Esophagus (tissue), 2 donors: ENCODE results near the gene WBP1L. TPM values are rescaled to one million over a fixed set of nuclear protein-coding genes. Genes with fewer than 3 reads are reported as not detected.
"Not testable (repeated sequence)": the region's sequence is repeated elsewhere in the genome, so short reads cannot be mapped to it uniquely, and the experiment has no call there.

ENCODE experiments used
- H3K27ac ChIP-seq, 2 donors: one replicate each; pipeline ENCODE4 v1.5.1; 2013; ENCODE audit warnings: low read depth in 2 of 2, mild to moderate bottlenecking in 2 of 2, inconsistent platforms in 1 of 2, low read length in 1 of 2, moderate library complexity in 1 of 2
- H3K27me3 ChIP-seq, 2 donors: one replicate each; pipeline ENCODE4 v1.6.1; 2013; ENCODE audit warnings: low read length in 2 of 2, control low read depth in 1 of 2, mild to moderate bottlenecking in 1 of 2; ENCODE audit not compliant: insufficient read depth in 2 of 2, control insufficient read depth in 1 of 2
- H3K36me3 ChIP-seq, 2 donors: one replicate each; pipeline ENCODE4 v1.6.1; 2013; ENCODE audit warnings: low read length in 1 of 2; ENCODE audit not compliant: control insufficient read depth in 2 of 2, insufficient read depth in 2 of 2
- H3K4me1 ChIP-seq, 2 donors: one replicate each; pipeline ENCODE4 v1.6.1; 2013; ENCODE audit warnings: low read length in 1 of 2; ENCODE audit not compliant: control insufficient read depth in 2 of 2, insufficient read depth in 2 of 2
- H3K4me3 ChIP-seq, 2 donors: one replicate each; pipeline ENCODE4 v1.5.1; 2013; ENCODE audit warnings: low read length in 2 of 2, mild to moderate bottlenecking in 2 of 2, low read depth in 1 of 2, moderate library complexity in 1 of 2
- H3K9me3 ChIP-seq, 2 donors: one replicate each; pipeline ENCODE4 v1.6.1; 2013; ENCODE audit warnings: mild to moderate bottlenecking in 2 of 2, low read depth in 1 of 2, low read length in 1 of 2, moderate library complexity in 1 of 2; ENCODE audit not compliant: control insufficient read depth in 2 of 2, insufficient read depth in 1 of 2
- WGBS, 2 donors: extraction: QIAGEN DNeasy Blood & Tissue Kit; methylation state at CpG; one replicate each; pipeline ENCODE4 v1.1.7; 2013; 5-methylcytosine and 5-hydroxymethylcytosine counted together
- polyA plus RNA-seq, 2 donors: library from polyadenylated mRNA; stranded (reverse); fragments of 200-250 nt; gene quantifications; one replicate each; pipeline ENCODE4 v1.2.3, GENCODE V29; 2013
- donor health status: healthy with polysubstance abuse.
- donor health status: Bipolar disorder and iron deficiency.

Gene WBP1L
- polyA plus RNA-seq, 2 donors = 13.4 to 17.1 TPM

DNA sequence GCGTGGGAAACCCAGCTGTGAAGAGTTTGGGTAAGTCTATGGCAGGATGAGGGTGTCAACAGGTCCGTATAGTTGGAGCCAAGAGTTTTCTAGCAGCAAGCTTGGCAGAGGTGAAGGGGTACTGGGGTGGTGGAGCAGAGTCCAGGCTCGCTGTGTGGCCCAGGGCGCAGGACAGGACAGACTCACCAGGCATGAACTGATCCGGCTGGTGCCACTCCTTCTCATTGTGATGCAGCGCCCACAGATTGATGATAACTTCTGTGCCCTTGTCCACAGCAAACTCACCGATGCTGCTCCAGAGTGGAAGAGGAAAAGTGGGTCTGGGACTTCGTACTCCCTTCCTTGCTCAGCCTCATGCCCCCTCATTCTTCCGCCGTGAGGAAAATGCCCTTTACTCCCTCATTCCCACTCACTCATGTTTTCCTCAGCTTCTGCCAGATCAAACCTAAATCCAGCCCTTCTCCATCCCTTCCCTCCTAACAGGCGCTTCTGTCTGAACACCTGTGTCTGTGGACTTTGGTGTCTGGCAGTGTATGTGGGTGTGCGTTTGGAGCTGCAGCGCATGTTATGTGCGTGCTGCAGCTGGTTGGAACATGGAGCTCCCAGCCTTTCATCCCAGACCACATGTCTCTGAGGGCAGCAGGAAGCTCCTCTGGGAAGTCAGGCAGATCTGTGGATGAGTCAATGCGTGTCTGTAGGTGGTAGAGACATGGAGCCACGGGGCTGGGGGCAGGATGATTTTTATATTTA is 87.7 kb downstream of the WBP1L start:
- H3K9me3 ChIP-seq = no peaks in the 10 kb centered on the region
- H3K27ac ChIP-seq = no peak overlapping the region
- 61 to 67% methylated on average over 16 of the region's 16 CpGs for WGBS, 2 donors

DNA sequence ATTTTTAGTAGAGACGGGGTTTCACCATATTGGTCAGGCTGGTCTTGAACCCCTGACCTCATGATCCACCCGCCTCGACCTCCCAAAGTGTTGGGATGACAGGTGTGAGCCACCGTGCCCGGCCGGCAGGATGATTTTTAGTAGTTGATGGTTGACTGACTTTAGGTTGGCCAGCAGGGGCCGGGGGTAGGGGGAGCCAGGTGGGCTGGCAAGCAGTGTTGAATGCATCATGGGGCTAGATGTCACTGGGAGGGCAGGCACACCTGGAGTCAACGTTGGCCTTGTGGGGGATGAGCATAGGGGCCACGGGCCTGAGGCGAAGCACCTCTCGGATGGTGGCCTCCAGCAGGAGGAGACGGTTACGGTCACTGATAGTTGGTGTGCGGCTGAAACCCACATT is 88.5 kb downstream of the WBP1L start:
- 84 to 88% methylated on average over 14 of the region's 14 CpGs for WGBS, 2 donors
- peaks cover 2 to 4% of the 10 kb centered on the region in 2 donors for H3K4me1 ChIP-seq
- H3K9me3 ChIP-seq = no peaks in the 10 kb centered on the region
- H3K27me3 ChIP-seq = no peaks in the 10 kb centered on the region
- H3K4me3 ChIP-seq = no peak overlapping the region
- H3K27ac ChIP-seq = no peak overlapping the region
- H3K36me3 ChIP-seq = no peaks in the 10 kb centered on the region

More for the DNA sequence above, 87.7 kb downstream of the WBP1L start:
- peaks cover 2 to 4% of the 10 kb centered on the region in 2 donors for H3K4me1 ChIP-seq
- no peak overlapping the region for H3K4me3 ChIP-seq
- no peaks in the 10 kb centered on the region for H3K27me3 ChIP-seq
- no peaks in the 10 kb centered on the region for H3K36me3 ChIP-seq

DNA sequence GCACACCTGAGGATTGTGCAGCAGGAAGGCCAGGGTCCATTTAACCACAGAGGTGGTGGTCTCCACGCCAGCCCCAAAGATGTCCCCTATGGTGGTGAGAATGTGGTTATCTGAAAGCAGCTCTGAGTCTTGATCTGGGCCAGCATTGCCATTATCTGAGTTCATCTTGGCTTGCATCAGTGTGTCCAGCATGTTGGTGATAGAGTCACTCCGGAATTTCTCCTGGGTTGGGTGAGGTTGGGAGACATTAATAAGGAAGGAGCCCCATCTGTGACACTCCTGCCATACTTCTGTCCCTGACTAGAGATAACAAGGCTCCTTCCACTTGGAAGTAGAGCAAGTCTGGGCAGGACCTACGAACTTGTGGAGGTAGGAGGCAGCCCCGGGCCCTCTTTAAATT is 89.2 kb downstream of the WBP1L start:
- no peaks in the 10 kb centered on the region for H3K9me3 ChIP-seq
- no peaks in the 10 kb centered on the region for H3K36me3 ChIP-seq
- no peaks in the 10 kb centered on the region for H3K27me3 ChIP-seq
- H3K27ac ChIP-seq = no peak overlapping the region
- peaks cover 2 to 4% of the 10 kb centered on the region in 2 donors for H3K4me1 ChIP-seq
- WGBS, 2 donors = 84 to 85% methylated on average over 4 of the region's 4 CpGs
- H3K4me3 ChIP-seq = no peak overlapping the region

DNA sequence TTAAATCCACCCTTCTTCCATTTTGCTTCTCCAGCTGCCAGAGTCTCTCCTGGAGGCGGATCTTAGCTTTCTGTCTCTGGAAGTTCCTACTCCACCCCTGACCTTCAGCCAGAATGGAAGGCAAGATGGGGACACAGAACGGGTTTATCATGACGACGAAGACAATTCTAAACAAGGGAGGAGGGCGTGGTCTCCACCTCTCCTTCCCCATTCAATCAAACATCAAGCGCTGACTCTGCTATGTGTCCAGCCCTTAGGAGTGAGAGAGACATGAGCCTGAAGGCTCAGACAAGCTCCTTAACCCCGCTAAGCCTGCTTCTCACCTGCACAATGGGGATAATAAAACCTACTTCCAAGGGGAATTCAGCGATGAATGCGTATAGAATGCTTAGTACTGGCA is 90.4 kb downstream of the WBP1L start:
- peaks cover 2 to 4% of the 10 kb centered on the region in 2 donors for H3K4me1 ChIP-seq
- no peaks in the 10 kb centered on the region for H3K27me3 ChIP-seq
- H3K27ac ChIP-seq = no peak overlapping the region
- WGBS, 2 donors = 45% methylated on average over 9 of the region's 9 CpGs
- H3K9me3 ChIP-seq = no peaks in the 10 kb centered on the region
- no peaks in the 10 kb centered on the region for H3K36me3 ChIP-seq
- H3K4me3 ChIP-seq = no peak overlapping the region

DNA sequence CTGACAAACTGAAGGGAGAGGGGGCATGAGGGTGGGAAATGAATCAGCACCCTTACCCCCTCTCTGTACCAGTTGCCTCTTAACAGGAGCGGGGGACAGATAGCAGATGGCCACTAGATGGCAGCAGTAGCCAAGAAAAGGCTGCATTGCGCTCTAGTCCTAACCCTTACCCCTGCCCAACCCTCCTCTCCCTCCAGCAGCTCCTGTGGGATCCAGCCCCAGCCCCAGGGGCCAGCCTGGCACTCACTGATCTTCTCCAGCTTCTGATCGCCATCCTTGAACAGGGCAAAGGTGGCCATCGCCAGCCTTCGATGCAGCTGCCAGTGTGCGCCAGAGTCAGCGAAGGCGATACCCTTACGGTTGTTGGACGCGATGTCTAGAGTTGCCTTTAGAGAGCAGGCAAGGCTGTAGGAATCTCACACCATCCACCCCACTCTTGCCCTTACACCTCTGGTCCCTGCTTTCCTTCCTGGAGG is 91.3 kb downstream of the WBP1L start:
- WGBS, 2 donors = 67 to 68% methylated on average over 11 of the region's 11 CpGs
- Histone ChIP-seq H3K27ac (no peak overlapping the region), H3K36me3 (no peaks in the 10 kb centered on the region), H3K9me3 (no peaks in the 10 kb centered on the region), H3K4me1 (peaks cover 2 to 4% of the 10 kb centered on the region in 2 donors), H3K27me3 (no peaks in the 10 kb centered on the region), H3K4me3 (no peak overlapping the region)

DNA sequence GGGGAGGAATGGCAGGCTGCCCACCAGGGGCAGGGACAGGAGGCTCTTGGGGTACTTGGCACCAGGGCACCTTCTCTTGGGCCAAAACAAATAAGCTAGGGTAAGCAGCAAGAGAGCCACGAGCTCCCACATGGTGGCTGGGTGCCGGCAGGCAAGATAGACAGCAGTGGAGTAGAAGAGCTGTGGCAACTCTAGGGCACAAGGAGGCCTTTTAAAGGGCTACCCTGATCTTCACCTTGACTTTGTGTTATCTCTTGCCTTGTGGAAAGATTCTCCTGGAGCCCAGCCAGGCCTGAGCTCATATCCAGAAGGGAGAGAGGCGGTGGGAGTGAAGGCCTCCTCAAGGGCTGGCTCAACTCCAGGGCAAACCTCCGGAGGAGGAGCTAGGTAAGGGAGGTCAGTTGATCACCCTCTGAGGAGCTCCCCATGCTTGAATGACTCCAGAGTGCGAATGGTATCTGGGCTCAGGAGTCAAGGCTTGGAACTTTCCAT is 93.5 kb downstream of the WBP1L start, which contains the start of gene CYP17A1:
Gene CYP17A1, minus strand, starts transcription at position 184 of the 492 bp plus-strand sequence. Its CDS starts 52 bp downstream, at position 132.
- Histone ChIP-seq H3K4me3 (no peak within 1 kb of the TSS), H3K36me3 (no peaks in the 10 kb centered on the region), H3K27me3 (no peaks in the 10 kb centered on the region), H3K9me3 (no peaks in the 10 kb centered on the region), H3K4me1 (peaks cover 2 to 4% of the 10 kb centered on the region in 2 donors), H3K27ac (no peak within 1 kb of the TSS)
- 68 to 69% methylated on average over 5 of the region's 5 CpGs for WGBS, 2 donors

DNA sequence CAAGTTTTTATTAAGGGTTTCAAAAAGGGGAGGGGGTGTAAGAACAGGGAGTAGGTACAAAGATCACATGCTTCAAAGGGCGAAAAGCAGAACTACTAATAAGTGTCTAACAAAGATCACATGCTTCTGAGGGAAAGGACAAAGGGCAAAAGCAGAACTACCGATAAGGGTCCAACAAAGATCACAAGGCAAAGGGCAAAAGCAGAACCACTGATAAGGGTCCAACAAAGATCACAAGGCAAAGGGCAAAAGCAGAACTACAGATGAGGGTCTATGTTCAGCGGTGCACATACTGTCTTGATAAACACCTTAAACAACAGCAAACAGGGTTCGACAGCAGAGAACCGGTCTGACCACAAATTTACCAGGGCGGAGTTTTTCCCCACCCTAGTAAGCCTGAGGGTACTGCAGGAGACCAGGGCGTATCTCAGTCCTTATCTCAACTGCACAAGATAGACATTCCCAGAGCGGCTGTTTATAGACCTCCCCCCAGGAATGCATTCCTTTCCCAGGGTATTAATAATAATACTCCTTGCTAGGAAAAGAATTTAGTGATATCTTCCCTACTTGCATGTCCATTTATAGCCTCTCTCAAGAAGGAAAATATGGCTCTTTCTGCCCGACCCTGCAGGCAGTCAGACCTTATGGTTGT is 94.7 kb downstream of the WBP1L start:
- not testable (repeated sequence) for H3K4me3 ChIP-seq, H3K9me3 ChIP-seq, H3K27me3 ChIP-seq, H3K4me1 ChIP-seq, H3K27ac ChIP-seq, H3K36me3 ChIP-seq
- WGBS, 2 donors = 80 to 83% methylated on average over 9 of the region's 9 CpGs

DNA sequence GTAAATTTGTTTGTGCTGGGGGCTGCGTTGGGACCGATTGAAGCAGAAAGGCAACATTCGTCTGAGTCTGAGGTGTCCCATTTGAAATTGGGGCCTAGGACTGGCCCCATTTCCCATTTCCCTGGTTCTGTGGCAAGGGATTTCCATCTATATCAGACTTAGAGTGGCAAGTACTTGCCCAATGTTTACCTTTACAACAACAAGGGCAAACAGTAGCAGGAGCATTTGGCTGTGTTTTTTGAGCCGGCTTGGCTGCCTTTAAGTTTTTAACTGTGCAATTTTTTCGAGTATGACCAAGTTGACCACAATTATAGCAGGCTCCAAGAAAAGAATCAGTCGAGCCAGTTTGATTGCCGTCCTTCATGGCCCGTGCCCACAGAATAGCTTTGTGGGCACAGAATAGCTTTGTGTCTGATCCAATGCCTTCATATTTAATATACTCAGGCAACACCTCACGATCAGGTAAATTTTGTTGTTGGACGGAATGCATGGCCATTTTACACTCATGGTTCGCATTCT is 98.1 kb downstream of the WBP1L start:
- Histone ChIP-seq H3K4me1 (no peaks in the 10 kb centered on the region), H3K36me3 (peaks cover 0 to 2% of the 10 kb centered on the region in 2 donors), H3K27me3 (no peaks in the 10 kb centered on the region), H3K4me3 (no peak overlapping the region), H3K27ac (no peak overlapping the region), H3K9me3 (no peaks in the 10 kb centered on the region)
- 77 to 84% methylated on average over 11 of the region's 11 CpGs for WGBS, 2 donors

DNA sequence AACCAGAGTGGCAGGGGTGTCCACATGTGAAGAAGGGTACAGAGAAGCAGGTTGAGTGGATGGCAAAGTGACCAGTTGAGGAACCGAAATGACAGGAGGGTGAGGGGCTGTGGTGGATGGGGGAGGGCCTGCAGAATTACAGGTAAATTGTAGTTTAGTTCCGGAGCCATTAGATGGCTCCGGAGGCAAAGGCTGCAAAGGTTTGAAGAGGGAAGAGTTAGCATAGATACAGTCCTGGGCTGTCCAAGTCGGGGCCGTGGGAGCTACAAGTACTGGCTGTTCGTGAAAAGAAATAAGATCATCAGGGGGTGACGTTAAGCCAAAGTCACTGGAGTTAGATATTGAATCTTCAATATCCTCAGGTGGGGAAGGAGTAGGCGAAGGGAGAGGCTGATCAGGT is 99.4 kb downstream of the WBP1L start:
- not testable (repeated sequence) for H3K27me3 ChIP-seq, H3K4me1 ChIP-seq, H3K9me3 ChIP-seq, H3K27ac ChIP-seq, H3K4me3 ChIP-seq, H3K36me3 ChIP-seq
- 60 to 67% methylated on average over 8 of the region's 8 CpGs for WGBS, 2 donors
